ENCODE data around the gene CSF3R.

CSF3R gene

DNA sequence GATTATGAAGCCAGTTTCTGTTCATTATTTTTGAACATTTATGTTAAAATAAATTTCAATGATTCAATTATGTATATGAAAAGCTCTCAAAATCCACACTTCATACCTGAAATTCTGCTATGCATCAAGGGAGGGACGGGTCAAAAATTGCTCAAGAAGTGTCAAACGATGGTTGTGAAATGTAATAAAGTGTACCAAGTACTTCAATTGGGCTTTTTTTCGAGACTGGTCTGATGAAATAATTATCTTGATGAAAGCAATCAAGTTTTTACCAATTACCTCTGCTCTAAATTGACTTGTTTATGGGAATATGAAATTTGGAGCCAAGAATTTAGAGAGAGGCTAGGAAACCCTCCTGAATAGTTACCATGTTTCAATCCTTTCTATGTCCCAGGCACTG lies 40.4 kb downstream of the CSF3R start:
- Histone ChIP-seq H3K27me3 (ENCODE audit: control insufficient read depth, low read length) (no peaks in the 10 kb centered on the region), H4K20me1 (ENCODE audit: control insufficient read depth, insufficient read depth, low read depth, low read length) (no peaks in the 10 kb centered on the region; the same call in 1 of the 2 replicates), H3K9me3 (ENCODE audit: control insufficient read depth, insufficient read depth, low read length) (no peaks in the 10 kb centered on the region), H3K27ac (ENCODE audit: low read depth, low read length) (no peak overlapping the region), H3K4me1 (ENCODE audit: control insufficient read depth, low read length) (peaks cover 3% of the 10 kb centered on the region; the same call in 1 of the 2 replicates), H3K4me2 (ENCODE audit: low read length) (no peak overlapping the region), H3K79me2 (ENCODE audit: control insufficient read depth, low read length) (no peaks in the 10 kb centered on the region), H3K4me3 (ENCODE audit: low read length) (no peak overlapping the region), H3K36me3 (ENCODE audit: control insufficient read depth, low read length) (no peaks in the 10 kb centered on the region), H3F3A (ENCODE audit: control insufficient read depth, insufficient read depth) (0 out of 2 replicates have a peak, but pooled peaks cover 3% of the 10 kb centered on the region), H3K9me2 (replicated peaks; ENCODE audit: control insufficient read depth, low read length) (no peaks in the 10 kb centered on the region)
- TF ChIP-seq EZH2phosphoT487 (IDR thresholded peaks at IDR 0.05; ENCODE audit: borderline replicate concordance, low read length) = no peak
- TF ChIP-seq, protein P1, sequence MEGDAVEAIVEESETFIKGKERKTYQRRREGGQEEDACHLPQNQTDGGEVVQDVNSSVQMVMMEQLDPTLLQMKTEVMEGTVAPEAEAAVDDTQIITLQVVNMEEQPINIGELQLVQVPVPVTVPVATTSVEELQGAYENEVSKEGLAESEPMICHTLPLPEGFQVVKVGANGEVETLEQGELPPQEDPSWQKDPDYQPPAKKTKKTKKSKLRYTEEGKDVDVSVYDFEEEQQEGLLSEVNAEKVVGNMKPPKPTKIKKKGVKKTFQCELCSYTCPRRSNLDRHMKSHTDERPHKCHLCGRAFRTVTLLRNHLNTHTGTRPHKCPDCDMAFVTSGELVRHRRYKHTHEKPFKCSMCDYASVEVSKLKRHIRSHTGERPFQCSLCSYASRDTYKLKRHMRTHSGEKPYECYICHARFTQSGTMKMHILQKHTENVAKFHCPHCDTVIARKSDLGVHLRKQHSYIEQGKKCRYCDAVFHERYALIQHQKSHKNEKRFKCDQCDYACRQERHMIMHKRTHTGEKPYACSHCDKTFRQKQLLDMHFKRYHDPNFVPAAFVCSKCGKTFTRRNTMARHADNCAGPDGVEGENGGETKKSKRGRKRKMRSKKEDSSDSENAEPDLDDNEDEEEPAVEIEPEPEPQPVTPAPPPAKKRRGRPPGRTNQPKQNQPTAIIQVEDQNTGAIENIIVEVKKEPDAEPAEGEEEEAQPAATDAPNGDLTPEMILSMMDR (IDR thresholded peaks at IDR 0.05; ENCODE audit: low read depth, low read length, poor library complexity, severe bottlenecking) = no peak

GRCh38 chr1:36440646-36441045 lies 42.1 kb downstream of the CSF3R start:
- H3K27me3 ChIP-seq (ENCODE audit: control insufficient read depth, low read length) = no peaks in the 10 kb centered on the region
- H4K20me1 ChIP-seq (ENCODE audit: control insufficient read depth, insufficient read depth, low read depth, low read length) = no peaks in the 10 kb centered on the region; the same call in 1 of the 2 replicates
- TF ChIP-seq, protein P1 (IDR thresholded peaks at IDR 0.05; ENCODE audit: low read depth, low read length, poor library complexity, severe bottlenecking) = no peak
- no peak for TF ChIP-seq EZH2phosphoT487 (IDR thresholded peaks at IDR 0.05; ENCODE audit: borderline replicate concordance, low read length)
- H3K4me3 ChIP-seq (ENCODE audit: low read length) = no peak overlapping the region
- no peaks in the 10 kb centered on the region for H3K9me3 ChIP-seq (ENCODE audit: control insufficient read depth, insufficient read depth, low read length)
- H3F3A ChIP-seq (ENCODE audit: control insufficient read depth, insufficient read depth) = 0 out of 2 replicates have a peak, but pooled peaks cover 3% of the 10 kb centered on the region
- no peaks in the 10 kb centered on the region for H3K9me2 ChIP-seq (replicated peaks; ENCODE audit: control insufficient read depth, low read length)
- no peak overlapping the region for H3K27ac ChIP-seq (ENCODE audit: low read depth, low read length)
- H3K36me3 ChIP-seq (ENCODE audit: control insufficient read depth, low read length) = no peaks in the 10 kb centered on the region
- H3K4me2 ChIP-seq (ENCODE audit: low read length) = no peak overlapping the region
- no peaks in the 10 kb centered on the region for H3K4me1 ChIP-seq (ENCODE audit: control insufficient read depth, low read length)
- no peaks in the 10 kb centered on the region for H3K79me2 ChIP-seq (ENCODE audit: control insufficient read depth, low read length)

GRCh38 chr1:36440044-36440443 lies 42.7 kb downstream of the CSF3R start:
- TF ChIP-seq, protein P1 (IDR thresholded peaks at IDR 0.05; ENCODE audit: low read depth, low read length, poor library complexity, severe bottlenecking) = no peak
- no peak for TF ChIP-seq EZH2phosphoT487 (IDR thresholded peaks at IDR 0.05; ENCODE audit: borderline replicate concordance, low read length)
- H3K9me2 ChIP-seq (replicated peaks; ENCODE audit: control insufficient read depth, low read length) = no peaks in the 10 kb centered on the region
- H3K36me3 ChIP-seq (ENCODE audit: control insufficient read depth, low read length) = no peaks in the 10 kb centered on the region
- H3K4me2 ChIP-seq (ENCODE audit: low read length) = no peak overlapping the region
- no peaks in the 10 kb centered on the region for H3K27me3 ChIP-seq (ENCODE audit: control insufficient read depth, low read length)
- no peaks in the 10 kb centered on the region; the same call in 1 of the 2 replicates for H4K20me1 ChIP-seq (ENCODE audit: control insufficient read depth, insufficient read depth, low read depth, low read length)
- H3K79me2 ChIP-seq (ENCODE audit: control insufficient read depth, low read length) = no peaks in the 10 kb centered on the region
- H3F3A ChIP-seq (ENCODE audit: control insufficient read depth, insufficient read depth) = 0 out of 2 replicates have a peak, but pooled peaks cover 3% of the 10 kb centered on the region
- no peaks in the 10 kb centered on the region for H3K4me1 ChIP-seq (ENCODE audit: control insufficient read depth, low read length)
- no peak overlapping the region for H3K27ac ChIP-seq (ENCODE audit: low read depth, low read length)
- no peaks in the 10 kb centered on the region for H3K9me3 ChIP-seq (ENCODE audit: control insufficient read depth, insufficient read depth, low read length)
- no peak overlapping the region for H3K4me3 ChIP-seq (ENCODE audit: low read length)
